HK-2 (cell line): ENCODE results near the gene ARAP3.

ENCODE experiments used
- DNase-seq: peaks from one replicate; pipeline ENCODE4 v3.0.0-alpha.2; 2018; ENCODE audit not compliant: unreplicated experiment

ARAP3 gene

DNA sequence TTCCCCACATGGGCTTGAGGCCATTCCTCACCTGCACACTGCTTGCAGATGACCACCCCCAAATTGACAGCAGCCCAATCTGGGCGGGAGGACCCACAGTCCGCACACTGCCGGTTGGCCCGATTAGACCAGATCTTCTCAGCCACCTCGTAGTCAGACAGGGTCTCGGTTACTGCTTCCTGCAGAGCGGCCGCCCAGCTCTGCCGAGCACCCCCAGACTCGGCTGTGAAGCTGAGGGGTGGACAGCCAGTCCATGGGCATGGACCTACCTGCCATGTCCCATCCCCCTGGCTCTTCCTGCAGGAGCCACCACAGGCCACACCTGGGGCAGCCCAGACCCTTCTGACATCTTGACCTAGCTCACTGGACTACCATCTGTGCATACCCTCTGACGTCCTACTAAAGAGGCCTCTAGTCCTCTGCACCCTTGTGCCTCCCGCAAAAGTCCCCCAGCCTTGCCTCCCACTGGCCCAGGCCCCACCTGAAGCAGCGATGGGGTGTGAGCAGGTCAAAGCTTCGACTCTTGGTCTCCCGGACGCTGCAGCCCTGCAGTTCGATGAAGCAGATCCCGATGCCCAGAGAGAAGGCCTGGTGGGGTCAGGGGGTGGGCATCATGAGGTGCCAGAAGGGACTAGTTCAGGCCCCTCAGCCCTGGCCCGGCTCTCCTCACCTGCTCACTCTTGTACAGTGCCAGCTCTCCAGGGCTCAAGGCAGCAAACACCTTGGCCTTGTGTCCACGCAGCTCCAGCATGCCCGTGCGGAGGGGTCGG lies 9.8 kb downstream of the ARAP3 start:
- DNase-seq = no peak

DNA sequence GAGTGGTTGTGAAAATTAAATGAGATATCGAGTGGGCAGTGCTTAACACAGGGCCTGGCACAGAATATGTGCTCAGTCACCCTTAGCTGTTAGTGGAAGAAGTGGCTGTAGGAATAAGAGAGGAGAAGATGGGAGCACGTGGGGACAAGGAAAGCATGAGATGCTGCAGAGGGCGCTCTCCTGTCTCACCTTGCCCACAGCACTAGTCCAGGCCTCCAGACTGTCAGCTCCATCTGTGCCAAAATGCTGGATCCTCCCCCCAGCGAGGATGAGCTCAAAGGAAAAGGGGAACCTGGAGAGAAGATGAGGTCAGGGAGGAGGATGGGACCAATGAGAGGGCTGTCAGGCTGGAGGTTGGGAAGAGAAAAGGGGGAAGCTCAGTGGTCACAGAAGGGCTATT lies 12.5 kb downstream of the ARAP3 start:
- DNase-seq = no peak

DNA sequence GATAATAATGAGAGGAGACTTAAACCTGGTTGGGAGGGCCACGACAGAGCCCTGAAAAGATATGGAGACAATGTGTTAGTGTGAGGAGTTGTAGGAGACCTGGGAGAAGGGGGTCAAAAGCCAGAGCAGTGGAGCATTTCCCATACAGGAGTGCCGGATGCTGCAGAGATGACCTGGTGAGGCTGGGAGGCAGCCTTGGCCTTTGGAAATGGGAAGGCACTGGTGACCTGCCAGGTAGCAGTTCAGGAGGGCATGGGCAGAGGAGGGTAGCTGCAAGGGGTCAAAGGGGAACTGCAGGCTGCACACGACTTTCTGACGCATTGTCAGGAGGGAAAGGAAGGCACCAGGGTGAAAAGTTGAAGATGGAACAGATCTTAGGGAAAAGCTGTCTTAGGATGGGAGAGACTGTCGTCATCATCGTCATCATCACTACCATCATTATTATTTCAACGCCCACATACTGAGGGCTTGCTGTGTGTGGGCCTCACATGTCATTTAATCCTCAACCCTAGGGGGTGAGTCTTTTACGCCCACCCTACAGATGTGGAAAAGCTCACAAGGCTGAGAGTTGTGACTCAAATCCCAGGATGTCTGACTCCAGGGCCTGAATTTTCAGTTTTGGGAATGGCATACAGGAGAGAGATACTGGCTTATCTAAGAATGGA lies 13.3 kb downstream of the ARAP3 start:
- no peak for DNase-seq

DNA sequence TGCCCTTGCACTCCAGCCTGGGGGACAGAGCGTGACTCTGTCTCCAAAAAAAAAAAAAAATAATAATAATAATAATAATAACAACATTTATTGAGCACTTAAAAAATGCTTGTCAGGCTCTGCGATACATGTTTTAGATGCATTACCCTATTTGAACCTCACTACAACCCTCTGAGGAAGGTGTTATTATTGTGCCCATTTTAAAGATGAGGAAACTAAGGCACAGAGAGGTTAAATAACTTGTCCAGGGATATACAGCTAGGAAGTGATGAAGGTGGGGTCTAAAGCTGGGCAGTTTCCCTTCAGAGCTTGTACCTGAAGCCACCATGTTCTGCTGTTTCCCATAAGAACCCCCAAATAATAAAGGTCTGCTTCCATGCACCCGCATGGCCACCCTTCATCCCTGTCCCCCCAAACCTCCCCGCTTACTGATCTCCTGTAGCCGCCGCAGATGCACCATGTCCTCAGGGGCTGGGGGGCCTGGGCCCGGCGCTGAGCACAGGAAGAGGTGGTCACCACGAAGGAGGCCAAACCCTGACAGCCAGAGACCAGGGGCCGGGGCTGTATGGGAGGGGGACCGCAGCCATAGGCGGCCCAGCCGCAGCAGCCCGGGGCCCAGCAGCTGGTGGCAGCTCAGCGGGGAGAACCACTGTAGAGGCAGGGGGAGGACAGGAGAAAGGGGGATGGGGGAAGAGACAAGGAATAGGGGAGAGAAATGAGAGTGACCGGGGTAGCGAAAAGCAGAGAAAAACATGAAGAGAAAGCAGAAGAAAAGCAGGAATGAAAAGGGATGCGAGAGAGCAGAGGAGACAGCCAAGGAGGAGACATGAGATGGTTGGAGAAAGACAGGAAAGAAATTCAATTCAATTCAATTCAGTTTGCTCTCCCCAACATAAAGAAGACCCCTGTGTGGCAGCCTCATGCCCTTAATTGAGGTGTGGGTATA lies 15.8 kb downstream of the ARAP3 start:
- DNase-seq = no peak

DNA sequence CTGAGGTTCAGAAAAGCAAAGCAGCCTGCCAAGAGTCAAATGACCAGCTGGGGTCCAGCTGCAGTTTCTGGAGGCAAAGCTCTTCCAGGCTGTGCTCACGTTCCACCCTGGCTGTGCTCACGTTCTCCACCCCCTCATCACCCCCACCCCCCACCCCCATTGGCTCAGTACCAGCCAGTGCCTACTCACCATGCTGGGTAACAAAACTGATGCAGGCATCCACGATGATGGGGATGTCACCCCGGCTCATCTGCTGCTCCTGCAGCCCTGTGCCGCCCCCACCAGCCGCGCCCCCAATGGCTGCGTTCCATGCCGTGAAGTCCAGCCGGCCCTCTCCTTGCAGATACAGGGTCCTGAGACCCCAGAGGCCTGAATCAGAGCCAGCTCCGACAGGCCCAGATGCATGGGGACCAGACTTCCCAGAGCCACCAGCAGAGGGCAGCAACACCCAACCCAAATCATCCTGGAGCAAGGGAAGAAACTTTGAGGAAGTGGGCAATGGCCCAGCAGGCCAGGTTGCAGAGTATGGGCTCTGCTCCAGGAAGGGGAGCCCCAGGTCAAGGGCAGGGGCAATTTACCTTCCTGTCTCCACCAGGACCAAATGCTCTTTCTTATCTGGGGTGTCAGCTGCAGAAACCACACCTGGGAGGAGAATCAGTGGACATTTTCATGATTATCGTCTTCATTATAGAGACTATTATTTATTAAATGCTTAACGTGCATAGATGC lies 17.1 kb downstream of the ARAP3 start:
- DNase-seq = peak; percentile 68

DNA sequence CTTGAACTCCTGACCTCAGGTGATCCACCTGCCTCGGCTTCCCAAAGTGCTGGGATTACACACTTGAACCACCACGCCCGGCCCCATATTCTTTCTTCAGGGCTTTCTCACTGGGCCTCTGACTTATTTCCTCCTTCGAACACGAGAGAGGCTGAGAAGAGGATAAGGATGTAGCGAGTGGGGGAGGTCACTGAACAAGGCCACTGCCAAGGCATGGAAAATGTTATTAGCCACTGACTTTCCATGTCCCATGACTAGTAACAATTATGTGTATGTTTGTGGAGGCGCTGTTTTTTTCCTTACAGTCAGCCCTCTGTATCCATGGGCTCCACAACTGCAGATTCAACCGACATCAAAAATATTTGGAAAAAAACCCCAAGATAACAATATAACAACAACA lies 18.5 kb downstream of the ARAP3 start:
- no peak for DNase-seq

DNA sequence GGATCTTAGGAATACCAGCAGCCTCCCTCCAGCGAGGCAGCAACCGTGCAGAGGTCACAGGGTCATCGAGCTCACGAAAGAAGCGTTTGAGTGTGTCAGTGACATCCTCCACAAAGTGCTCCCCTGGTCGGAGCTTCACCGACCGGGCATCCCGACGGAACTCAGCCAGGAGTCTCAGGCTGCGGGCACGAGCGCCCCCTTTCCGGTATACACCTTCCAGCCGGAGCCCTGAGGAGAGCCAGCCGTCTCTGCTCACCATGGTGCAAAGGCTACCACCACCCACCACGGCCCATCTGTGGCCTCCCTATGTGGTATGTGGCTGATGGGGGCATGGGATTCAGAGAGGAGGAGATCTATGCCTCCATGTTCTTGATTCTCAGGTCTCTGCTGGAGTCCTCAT lies 20.0 kb downstream of the ARAP3 start:
- no peak for DNase-seq

DNA sequence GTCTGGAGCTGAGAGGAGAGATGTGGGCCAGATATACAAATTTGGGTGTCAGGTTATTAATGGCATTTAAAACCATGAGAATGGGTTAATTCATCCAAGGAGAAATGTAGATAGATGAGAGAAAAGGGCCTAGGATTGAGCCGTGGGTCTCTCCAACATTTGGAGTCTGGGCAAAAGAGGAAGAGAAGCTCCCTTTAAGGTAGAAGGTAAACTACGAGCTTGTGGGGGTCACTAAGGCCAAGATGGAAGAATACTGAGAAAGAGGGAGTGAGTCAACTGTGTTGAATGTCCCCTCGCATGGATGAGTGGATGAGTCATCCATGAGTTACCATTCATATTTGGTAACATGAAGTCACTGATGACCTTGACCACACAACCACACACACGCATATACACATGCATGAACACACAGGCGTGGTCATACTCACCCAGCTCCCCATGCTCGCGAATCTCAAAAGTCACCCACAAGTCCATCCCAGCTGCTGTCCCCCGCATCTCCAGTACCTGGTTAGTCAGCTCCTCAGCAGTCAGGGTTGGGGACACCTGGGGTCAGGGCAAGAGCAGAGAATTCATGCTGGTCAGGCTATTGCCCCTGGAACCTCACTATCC lies 24.0 kb downstream of the ARAP3 start:
- no peak for DNase-seq

DNA sequence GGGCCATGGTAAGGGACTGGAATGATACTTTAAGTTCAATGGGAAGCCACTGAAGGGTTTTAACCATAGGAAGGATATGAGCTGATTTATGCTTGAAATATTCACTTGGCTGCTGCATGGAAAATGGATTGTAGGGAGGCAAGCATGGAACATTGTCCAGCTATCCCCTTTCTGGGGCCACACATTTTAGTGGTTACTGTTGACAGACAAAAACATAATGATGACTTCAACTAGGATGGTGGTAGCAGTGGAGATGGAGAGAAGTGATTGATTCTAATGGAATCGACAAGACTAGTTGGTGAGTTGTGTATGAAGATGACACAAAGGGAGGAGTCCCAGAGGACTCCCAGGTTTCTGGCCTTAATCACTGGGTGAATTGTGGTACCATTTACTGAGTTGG lies 24.6 kb downstream of the ARAP3 start:
- DNase-seq = no peak

DNA sequence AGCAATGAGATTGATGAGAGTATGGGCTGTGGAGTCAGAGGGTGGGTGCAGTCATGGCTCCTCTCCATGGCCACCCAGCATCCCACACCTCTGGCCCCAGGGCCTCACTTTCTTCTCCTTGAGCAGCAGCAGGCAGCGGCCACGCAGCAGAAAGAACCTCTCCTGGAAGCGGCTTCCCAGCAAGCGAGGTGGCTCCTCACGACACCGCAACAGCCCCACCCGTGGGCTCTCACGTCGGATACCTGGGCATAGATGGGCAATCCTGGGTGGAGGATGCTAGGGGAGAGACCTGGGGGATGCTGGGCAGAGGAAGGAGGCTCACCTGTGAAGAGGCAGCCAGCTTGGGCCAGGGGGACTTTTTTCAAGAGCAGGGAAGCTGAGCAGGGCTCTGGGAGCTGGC lies 25.6 kb downstream of the ARAP3 start:
- no peak for DNase-seq

DNA sequence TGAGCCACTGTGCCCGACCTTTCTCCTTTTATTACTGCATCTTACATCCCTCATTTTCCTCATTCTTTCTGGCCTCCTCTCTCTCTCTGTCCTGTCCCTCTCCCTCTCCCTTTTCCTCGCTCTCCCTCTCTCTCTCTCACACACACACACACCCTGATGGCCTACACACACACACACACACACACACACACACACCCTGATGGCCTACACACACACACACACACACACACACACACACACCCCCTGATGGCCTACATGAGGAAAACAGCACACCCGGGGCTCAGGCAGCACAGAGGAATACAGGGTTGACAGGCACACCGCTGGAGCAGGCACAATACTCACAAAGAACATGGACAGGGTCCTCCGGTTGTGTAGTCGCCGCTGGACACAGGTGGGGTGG lies 27.0 kb downstream of the ARAP3 start:
- no peak for DNase-seq

DNA sequence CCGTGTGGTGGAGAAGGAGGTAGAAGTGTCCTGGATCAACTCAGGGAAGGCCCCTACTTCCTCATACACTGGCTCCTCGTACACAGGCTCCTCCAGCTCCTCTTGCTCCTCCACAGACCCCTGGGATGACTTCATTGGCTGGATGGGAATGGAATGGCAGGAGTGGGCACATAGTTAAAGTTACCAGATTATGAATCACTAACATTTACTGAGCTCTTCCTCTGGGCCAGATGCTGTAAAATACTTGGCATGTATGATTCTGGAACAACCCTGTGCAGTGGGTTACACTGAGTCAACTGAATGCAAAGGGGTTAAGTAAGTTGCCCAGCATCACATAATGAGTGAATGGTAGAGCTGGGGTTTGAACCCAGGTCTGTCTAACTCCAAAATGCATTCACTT lies 27.7 kb downstream of the ARAP3 start:
- no peak for DNase-seq

DNA sequence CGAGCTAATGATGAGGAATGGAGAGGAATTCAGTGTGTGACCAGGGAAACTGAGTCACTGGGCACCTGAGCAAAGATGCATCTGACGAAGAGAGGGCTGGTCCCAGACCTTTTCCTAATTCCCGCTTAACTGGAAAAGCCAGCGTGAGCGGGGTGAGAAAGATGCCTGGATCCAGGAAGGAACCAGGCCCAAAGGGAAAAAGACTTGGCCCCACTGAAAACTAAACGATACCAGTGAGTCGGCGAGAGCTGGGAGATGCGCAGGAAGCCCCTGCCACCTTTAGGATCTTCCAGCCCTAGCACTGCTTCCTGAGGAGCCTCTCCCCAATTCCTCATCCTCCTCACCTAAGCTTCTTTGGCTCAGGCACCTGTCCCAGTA lies 30.3 kb downstream of the ARAP3 start:
- no peak for DNase-seq

DNA sequence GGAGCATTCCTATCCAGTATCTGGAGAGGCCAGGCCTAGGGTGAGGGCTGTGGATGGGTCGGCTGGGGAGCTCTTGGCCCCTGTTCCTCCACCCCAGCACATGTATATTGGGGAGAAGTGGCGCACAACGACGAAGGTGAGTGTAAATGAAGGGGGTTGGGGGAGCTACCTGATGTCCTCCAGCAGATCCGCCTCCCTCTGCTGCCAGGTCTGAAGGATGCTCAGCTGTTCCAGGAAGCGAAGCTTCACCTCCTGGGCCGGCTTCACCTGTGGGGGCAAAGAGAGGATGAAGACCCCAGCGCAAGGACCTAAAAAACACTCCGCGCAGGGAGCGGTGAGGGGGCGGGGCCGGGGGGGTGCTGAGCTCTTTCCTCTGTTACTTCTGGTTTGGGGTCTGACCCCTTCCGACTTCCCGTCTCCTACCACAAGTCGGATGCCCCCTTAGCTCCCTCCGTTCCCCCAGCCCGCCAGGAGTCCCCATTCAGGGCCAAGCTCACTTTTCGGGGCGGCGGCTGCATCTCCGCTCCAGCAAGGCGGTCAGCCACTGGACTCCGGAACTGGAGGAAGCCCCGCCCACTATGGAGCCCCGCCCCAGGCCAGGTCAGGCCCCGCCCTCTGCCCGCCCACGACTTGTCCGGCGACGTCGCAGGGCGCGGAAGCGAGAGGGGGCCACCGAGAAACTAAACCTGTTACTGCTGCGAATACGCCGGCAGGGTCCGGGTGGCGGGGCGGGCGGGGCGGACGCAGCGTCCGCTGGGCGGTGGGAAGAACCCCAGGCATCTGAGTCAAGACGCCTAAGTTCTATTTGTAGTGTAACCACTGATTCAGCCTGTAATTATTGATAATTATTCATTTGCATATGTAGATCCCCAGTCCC lies 30.9 kb downstream of the ARAP3 start, which contains the start of gene FCHSD1:
FCHSD1 (minus strand) TSS at position 568 of the 877 bp plus-strand sequence; CDS start at position 518, 50 bp downstream.
- DNase-seq = peak; percentile 84

DNA sequence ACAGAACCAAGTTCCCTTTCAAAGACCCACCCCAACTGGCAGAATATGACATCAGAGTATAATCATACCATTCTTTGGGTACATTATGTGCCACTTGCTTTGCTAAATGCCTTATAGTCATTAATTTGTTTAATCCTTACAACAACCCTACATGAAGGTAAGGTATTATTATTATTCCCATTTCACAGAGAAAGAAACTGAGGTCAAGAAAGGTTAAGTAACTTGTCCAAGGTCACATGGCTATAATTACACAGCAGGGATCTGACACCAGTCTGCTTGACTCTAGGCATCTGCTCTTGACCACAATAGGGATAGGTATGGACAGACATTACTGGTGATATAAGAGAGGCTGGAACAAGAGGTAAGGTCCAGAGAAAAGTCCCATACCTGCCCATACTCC lies 32.1 kb downstream of the ARAP3 start:
- no peak for DNase-seq

DNA sequence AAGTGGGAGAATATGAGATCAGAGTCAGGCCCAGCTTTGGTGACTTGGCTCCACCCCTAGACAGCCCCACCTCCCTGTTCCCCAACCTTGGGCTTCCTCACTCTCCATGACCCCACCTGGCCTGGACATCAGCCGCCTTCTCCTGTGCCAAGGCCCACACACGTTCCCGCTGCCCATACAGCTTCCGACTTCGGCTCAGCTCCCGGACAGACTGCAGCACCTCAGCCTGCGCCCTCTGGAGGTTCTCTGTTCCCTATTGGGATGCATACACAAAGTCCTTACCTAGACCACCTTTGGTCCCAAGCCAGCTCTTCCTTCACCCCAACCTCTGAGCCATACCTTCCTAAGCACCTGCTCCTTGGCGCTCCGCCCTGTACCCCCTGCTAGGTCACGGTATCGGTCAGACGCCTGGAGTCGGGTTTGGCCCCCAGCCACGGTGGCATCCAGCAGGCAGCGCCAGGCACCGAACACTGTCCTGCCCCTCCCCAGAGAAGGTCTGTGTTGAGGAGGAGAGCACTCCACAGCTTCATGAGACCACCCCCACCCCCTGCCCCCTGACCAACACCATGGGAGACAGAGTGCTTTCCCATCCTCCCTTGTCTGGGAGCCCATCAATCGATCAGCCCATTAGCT lies 32.9 kb downstream of the ARAP3 start:
- DNase-seq = no peak

DNA sequence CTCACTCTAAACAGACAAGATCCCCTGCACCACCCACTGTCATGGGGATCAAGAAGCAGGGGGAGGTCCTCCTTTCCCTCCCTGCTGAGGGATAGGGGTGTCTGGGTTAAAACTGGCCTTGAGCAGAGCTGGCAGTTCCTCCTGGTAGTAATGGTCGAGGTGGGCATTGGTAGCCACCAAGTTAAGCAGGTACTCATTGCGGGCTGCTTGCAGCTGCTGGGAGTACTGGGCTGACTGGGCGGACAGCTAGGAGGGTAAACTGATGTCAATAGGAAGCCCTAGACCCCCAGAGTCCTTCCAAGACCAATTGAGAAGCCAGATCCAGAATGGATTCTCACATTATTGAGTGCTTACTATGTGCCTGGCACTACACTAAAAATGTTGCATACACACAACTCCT lies 34.2 kb downstream of the ARAP3 start:
- no peak for DNase-seq

DNA sequence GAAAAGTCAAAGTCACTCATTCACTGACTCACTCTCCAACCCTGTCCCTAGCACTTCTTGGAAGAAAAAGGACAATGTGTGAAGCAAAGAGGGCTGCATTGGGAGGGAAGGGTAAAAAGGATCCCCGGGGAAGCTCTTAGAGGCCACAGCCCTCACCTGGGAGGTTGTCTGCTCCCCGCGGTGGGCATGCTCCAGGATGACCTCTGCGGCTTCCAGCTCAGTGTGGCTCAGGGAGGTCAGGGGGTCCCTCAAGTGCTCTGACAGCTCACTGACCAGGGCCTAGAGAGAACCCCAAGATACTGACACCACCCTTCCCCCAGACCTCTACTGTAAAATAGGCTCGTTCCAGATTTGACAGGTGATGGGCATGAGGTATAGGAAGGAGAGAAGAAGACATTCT lies 34.8 kb downstream of the ARAP3 start:
- no peak for DNase-seq

DNA sequence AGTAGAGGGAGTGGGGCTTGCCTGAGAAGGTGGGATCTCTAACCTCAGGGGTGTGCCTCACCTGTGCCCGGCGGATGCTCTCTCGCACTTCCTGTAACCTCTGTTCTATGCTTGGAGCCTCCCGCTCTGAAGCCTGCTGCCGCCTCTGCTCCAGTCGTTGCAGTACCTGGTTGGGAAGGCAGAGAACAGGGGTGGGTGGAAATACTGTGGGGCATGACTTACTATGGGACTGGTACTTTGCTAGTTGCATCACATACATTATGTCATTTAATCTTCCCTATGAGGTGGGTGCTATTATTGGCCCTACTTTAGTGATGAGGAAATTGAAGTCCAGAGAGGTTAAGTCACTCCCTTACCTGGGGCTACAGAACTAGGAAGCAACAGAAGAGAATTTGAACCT lies 36.0 kb downstream of the ARAP3 start:
- no peak for DNase-seq
